GM21529 (cell line): Measurements from ENCODE around the gene TPD52L2.
A peak's percentile ranks its signal among the peaks of the same experiment; 100 is the strongest.
"Not testable (repeated sequence)": the region's sequence is repeated elsewhere in the genome, so short reads cannot be mapped to it uniquely, and the experiment has no call there.

Experiments
- ATAC-seq: cut with Tn5 transposase; IDR thresholded peaks from one replicate; pipeline ENCODE4 v1.9.1; 2021; ENCODE audit not compliant: unreplicated experiment

Gene TPD52L2

GRCh38 chr20:63855363-63856097, 9.5 kb upstream of the TPD52L2 start:
- no peak for ATAC-seq

GRCh38 chr20:63856098-63856511, 9.0 kb upstream of the TPD52L2 start:
- no peak for ATAC-seq

- ATAC-seq: no peak
Observed at GRCh38 chr20:63857764-63858392, 7.2 kb upstream of the TPD52L2 start.

- ATAC-seq: no peak
Observed at GRCh38 chr20:63858393-63859165, 6.5 kb upstream of the TPD52L2 start.

DNA sequence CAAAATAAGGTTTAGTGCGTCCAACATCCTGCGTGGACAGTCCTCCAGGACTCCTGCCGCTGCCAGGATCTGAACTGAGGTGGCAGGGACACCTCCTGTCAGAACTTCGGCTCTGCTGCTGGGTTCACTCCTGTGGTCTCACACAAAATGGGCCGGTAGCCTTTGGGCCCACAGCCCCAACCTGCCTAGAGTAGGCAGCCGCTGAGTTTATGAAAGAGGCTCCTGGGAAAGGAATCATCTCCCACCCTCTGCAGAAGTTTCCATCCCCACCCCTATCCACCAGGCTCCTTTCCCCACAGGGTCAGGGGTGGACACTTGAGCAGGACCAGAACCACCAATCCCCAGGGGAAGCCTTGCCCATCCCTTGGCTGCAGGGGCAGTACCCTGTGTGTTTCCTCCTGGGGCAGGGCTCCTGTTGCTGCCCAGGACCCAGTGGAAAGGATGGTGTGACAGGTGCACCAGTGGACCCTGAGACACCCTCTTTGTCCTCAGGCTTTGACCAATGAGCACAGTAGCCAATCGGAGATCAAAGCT, 5.8 kb upstream of the TPD52L2 start:
- ATAC-seq: no peak

GRCh38 chr20:63860325-63861051, 4.6 kb upstream of the TPD52L2 start:
- no peak for ATAC-seq

DNA sequence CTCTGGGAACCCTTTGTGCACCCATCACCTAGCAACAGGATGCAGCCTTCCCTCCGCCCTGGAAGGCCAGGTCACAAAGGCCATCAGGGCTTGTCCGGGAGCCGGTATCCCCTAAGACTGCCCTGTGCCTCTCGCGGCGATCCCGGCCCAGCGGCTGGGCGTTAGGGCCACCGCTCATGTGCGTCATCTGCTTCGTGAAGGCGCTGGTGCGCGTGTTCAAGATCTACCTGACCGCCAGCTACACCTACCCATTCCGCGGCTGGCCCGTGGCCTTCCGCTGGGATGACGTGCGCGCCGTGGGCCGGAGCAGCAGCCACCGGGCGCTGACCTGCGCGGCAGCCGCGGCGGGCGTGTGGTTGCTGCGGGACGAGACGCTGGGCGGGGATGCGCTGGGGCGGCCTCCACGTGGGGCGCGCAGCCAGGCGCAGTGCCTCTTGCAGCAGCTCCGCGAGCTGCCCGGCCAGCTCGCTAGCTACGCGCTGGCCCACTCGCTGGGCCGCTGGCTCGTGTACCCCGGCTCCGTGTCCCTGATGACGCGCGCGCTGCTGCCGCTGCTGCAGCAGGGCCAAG, 3.6 kb upstream of the TPD52L2 start, which contains the start of gene ABHD16B:
TSS of gene ABHD16B (plus strand) at position 134 of the 570 bp plus-strand sequence. CDS start at position 177, 43 bp downstream.
- ATAC-seq: no peak

DNA sequence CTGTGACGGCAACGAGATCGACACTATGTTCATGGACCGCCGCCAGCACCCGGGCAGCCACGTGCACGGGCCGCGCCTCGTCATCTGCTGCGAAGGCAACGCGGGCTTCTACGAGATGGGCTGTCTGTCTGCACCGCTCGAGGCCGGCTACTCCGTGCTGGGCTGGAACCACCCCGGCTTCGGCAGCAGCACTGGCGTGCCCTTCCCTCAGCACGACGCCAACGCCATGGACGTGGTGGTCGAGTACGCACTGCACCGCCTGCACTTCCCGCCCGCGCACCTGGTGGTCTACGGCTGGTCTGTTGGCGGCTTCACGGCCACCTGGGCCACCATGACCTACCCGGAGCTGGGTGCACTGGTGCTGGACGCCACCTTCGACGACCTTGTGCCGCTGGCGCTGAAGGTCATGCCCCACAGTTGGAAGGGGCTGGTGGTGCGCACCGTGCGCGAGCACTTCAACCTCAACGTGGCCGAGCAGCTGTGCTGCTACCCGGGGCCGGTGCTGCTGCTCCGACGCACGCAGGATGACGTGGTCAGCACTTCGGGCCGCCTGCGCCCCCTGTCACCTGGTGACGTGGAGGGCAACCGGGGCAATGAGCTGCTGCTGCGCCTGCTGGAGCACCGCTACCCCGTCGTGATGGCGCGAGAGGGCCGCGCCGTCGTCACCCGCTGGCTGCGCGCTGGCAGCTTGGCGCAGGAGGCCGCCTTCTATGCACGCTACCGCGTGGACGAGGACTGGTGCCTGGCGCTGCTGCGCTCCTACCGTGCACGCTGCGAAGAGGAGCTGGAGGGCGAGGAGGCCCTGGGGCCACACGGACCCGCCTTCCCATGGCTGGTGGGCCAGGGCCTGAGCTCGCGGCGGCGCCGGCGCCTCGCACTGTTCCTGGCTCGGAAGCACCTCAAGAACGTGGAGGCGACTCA, 2.8 kb upstream of the TPD52L2 start:
- no peak for ATAC-seq

GRCh38 chr20:63863021-63863797, 1.9 kb upstream of the TPD52L2 start:
- ATAC-seq: no peak

- ATAC-seq: peak; percentile 70
Observed at GRCh38 chr20:63863798-63864544, 1.1 kb upstream of the TPD52L2 start.

- no peak for ATAC-seq
Observed at GRCh38 chr20:63864545-63864977, 509 bp upstream of the TPD52L2 start.

DNA sequence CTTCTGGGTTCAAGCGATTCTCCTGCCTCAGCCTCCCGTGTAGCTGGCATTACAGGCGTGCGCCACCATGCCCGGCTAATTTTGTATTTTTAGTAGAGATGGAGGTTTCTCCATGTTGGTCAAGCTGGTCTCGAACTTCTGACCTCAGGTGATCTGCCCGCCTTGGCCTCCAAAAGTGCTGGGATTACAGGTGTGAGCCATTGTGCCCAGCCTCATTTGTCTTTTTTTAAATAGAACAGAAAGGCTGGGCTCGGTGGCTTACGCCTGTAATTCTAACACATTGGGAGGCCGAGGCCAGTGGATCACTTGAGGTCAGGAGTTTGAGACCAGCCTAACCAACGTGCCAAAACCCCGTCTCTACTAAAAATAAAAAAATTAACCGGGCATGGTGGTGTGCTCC, 2.0 kb downstream of the TPD52L2 start:
- ATAC-seq: not testable (repeated sequence)

DNA sequence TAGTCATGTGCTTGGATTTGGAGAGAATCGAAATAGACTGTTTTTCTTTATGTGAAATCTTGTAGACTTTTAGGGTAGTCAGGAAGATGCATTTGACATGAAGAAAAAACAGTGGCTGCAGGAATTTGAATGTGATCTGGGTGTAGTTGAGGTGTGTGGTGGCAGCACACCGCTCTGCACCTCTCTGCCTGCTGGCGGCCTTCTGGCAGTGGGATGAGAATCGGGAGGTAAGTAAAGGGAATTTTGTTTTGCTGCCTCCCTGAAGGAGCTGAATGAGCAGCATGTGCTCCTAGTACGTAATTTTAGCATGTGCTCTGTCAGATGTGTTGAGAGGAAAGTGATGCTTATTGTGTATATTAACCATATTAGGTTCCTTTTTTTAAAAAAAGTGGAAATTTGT, 3.2 kb downstream of the TPD52L2 start:
- ATAC-seq: no peak

- no peak for ATAC-seq
Observed at GRCh38 chr20:63873477-63873971, 8.5 kb downstream of the TPD52L2 start.

GRCh38 chr20:63874241-63874640, 9.2 kb downstream of the TPD52L2 start:
- ATAC-seq: not testable (repeated sequence)

DNA sequence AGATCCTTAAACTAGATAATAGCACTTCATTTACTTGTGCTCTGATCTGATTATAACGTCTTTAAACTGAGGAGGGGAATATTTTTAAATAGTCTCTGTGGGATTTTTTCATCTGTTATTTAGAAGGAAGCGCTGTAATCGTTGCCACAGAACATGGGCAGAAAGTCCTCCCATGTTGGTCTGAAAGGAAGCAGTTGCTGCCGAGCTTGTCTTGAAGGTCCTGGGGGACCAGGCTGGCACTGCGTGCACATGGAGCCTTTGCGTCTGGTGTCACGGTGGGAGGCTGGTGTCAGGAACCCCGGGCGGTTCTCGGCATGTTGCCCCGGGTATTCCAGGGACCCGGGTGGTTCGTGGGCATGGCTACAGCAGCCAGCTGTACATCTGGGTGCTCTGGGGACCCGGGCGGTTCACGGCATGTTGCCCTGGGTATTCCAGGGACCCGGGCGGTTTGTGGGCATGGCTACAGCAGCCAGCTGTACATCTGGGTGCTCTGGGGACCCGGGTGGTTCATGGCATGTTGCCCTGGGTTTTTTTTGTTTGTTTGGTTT, 11.5 kb downstream of the TPD52L2 start:
- ATAC-seq: no peak

DNA sequence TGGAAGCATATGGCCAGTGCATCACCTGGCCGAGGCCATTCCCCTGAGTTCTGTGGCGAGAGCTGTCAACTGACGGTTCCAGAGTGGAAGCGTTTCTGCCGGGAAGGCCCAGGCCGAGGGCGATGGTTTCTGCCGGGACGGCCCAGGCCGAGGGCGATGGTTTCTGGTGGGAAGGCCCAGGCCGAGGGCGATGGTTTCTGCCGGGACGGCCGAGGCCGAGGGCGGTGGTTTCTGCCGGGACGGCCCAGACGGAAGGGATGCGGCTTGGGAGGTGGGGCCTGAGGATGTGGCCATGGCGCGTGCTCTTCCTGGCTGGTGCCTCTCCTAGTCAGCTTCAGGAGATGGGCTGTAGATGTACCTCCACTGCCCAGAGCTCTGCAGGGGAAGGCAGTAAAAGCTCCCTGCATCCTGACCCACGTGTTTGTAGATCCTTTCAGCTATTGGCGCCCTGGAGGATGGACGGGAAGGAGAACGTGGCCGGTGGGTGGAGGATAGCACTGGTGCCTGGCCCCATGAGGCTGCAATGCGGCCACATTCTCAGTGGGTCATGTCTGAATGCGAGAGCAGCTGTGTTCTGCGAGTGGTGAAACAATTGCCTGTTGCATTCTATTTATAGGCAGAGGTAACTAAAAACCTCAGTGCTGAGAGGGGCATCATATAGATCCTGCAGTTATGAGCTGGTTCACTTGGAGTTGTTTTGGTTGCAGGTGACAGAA, 12.8 kb downstream of the TPD52L2 start:
- no peak for ATAC-seq
